Neural crest cell (in vitro differentiated cells): ENCODE results near the gene SUPT3H. TPM values are rescaled to one million over a fixed set of nuclear protein-coding genes. Genes with fewer than 3 reads are reported as not detected.
"Not testable (repeated sequence)": the region's sequence is repeated elsewhere in the genome, so short reads cannot be mapped to it uniquely, and the experiment has no call there.

ENCODE experiments used
- DNase-seq: peaks from one replicate; pipeline ENCODE4 v3.0.0; 2021; ENCODE audit warnings: low read depth, mixed read lengths, low spot score
- H3K27ac Mint-ChIP-seq: one replicate; pipeline ENCODE4 v1.8.0; 2021; ENCODE audit warnings: mild to moderate bottlenecking, mixed read lengths; ENCODE audit not compliant: unreplicated experiment
- H3K27me3 Mint-ChIP-seq: 2 replicates; pipeline ENCODE4 v1.8.0; 2021; ENCODE audit warnings: low read depth, mild to moderate bottlenecking, mixed read lengths
- H3K36me3 Mint-ChIP-seq: 2 replicates; pipeline ENCODE4 v1.8.0; 2021; ENCODE audit warnings: low read depth, mild to moderate bottlenecking, mixed read lengths
- H3K4me1 Mint-ChIP-seq: 2 replicates; pipeline ENCODE4 v1.8.0; 2021; ENCODE audit warnings: mixed read lengths
- H3K4me3 Mint-ChIP-seq: one replicate; pipeline ENCODE4 v1.8.0; 2021; ENCODE audit warnings: mild to moderate bottlenecking, mixed read lengths
- H3K9me3 Mint-ChIP-seq: 2 replicates; pipeline ENCODE4 v1.8.0; 2021; ENCODE audit warnings: mixed read lengths
- total RNA-seq: library from RNA; stranded (reverse); gene quantifications from 2 replicates; pipeline ENCODE4 v1.2.1, GENCODE V29; 2021
- TF ChIP-seq, protein P1 (sequence below): fragments of 200-600 bp; sonication (generic); conservative IDR thresholded peaks from 2 replicates; pipeline ENCODE4 v1.5.0; 2021; ENCODE audit warnings: antibody characterized with exemption, mild to moderate bottlenecking

Gene SUPT3H
- total RNA-seq, 1 donor from 2014 or later = 17.0 TPM

DNA sequence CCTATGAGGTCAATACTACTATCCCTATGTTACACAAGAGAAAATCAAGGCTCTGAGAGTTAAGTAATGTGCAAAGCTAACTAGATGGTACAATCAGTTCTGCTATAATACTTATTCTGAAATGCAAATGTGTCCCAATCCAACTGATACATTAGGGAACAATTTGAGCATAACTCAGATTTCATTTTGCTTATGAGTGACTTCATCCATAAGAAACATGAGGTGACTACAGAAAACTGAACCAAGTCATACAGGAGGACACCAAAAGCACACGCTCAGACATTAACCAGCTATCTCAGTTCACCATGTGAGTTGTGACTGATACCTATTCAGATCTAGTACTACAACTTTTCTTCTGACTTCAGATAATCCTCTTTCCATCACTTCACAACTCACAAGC lies 229.5 kb downstream of the SUPT3H start:
- Mint-ChIP-seq H3K9me3 (peaks cover 16% of the 10 kb centered on the region), H3K4me1 (no peaks in the 10 kb centered on the region), H3K27ac (no peak overlapping the region), H3K4me3 (no peak overlapping the region), H3K27me3 (no peaks in the 10 kb centered on the region), H3K36me3 (peaks cover 14% of the 10 kb centered on the region)
- no peak for DNase-seq
- TF ChIP-seq, protein P1, sequence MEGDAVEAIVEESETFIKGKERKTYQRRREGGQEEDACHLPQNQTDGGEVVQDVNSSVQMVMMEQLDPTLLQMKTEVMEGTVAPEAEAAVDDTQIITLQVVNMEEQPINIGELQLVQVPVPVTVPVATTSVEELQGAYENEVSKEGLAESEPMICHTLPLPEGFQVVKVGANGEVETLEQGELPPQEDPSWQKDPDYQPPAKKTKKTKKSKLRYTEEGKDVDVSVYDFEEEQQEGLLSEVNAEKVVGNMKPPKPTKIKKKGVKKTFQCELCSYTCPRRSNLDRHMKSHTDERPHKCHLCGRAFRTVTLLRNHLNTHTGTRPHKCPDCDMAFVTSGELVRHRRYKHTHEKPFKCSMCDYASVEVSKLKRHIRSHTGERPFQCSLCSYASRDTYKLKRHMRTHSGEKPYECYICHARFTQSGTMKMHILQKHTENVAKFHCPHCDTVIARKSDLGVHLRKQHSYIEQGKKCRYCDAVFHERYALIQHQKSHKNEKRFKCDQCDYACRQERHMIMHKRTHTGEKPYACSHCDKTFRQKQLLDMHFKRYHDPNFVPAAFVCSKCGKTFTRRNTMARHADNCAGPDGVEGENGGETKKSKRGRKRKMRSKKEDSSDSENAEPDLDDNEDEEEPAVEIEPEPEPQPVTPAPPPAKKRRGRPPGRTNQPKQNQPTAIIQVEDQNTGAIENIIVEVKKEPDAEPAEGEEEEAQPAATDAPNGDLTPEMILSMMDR = no peak

GRCh38 chr6:45145658-45146057 lies 232.1 kb downstream of the SUPT3H start:
- H3K27ac Mint-ChIP-seq, H3K4me1 Mint-ChIP-seq, H3K27me3 Mint-ChIP-seq, H3K4me3 Mint-ChIP-seq, DNase-seq: not testable (repeated sequence)
- Mint-ChIP-seq H3K36me3 (peaks cover 21% of the 10 kb centered on the region), H3K9me3 (peaks cover 23% of the 10 kb centered on the region)

DNA sequence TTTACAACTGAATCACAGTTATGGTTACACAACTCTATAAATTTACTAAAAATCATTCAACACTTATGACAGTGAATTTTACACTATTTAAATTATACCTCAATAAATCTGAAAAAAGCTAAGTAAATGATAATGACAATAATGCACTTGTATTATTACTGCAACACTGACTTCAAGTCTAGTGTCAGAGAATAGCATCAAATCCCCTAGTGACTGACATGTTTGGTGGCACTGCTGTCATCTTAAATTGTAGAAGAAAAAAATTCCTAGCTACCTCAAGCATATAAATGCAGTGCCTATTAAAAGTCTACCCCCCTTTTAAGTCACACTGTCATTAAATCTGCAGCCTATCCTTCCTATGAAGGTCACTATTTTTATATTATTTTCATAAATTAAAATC lies 239.0 kb downstream of the SUPT3H start:
- H3K36me3 Mint-ChIP-seq = peaks cover 19% of the 10 kb centered on the region
- TF ChIP-seq, protein P1 = no peak
- no peaks in the 10 kb centered on the region for H3K4me1 Mint-ChIP-seq
- H3K4me3 Mint-ChIP-seq = no peak overlapping the region
- no peak for DNase-seq
- no peak overlapping the region for H3K27ac Mint-ChIP-seq
- H3K9me3 Mint-ChIP-seq = peaks cover 19% of the 10 kb centered on the region
- H3K27me3 Mint-ChIP-seq = no peaks in the 10 kb centered on the region

- H3K4me3 Mint-ChIP-seq = no peak overlapping the region
- peaks cover 14% of the 10 kb centered on the region for H3K9me3 Mint-ChIP-seq
- TF ChIP-seq, protein P1 = no peak
- no peaks in the 10 kb centered on the region for H3K27me3 Mint-ChIP-seq
- peaks cover 13% of the 10 kb centered on the region for H3K36me3 Mint-ChIP-seq
- no peak for DNase-seq
- H3K27ac Mint-ChIP-seq = no peak overlapping the region
- no peaks in the 10 kb centered on the region for H3K4me1 Mint-ChIP-seq
Measured at GRCh38 chr6:45136495-45136894, 241.2 kb downstream of the SUPT3H start.

DNA sequence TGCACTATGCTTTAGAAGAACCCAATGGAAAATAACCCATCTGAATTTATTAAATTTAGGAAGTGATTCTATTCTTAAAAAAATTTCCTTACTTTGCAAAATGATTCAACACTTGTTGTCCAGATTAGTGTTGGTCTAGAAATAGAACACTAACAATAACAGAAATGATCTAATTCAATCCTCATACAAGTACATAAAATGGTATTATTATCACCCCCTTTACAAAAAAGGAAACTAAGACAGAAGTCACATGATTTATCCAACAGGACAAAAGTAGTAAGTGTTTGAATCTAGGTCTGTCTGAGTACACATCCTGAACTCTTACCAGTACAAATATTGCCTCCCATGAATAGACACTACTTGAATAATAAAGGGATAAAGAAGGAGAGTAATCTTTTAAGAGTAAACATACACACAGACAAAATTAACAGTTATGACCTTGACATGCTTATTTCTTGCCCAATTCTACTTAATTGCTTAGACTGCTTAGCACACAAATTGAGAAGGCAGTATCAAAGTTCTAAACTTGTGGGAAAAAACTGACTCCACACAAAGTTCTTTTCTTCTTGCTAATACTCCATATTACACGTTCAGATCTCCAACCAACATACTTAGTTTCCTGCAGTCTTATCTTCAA lies 245.0 kb downstream of the SUPT3H start:
- Mint-ChIP-seq H3K36me3 (peaks cover 8% of the 10 kb centered on the region), H3K4me1 (no peaks in the 10 kb centered on the region), H3K27me3 (no peaks in the 10 kb centered on the region), H3K4me3 (no peak overlapping the region), H3K27ac (no peak overlapping the region), H3K9me3 (peaks cover 8% of the 10 kb centered on the region)
- DNase-seq = no peak
- TF ChIP-seq, protein P1 = no peak

- no peaks in the 10 kb centered on the region for H3K27me3 Mint-ChIP-seq
- DNase-seq = no peak
- H3K4me1 Mint-ChIP-seq = no peaks in the 10 kb centered on the region
- peaks cover 8% of the 10 kb centered on the region for H3K36me3 Mint-ChIP-seq
- H3K27ac Mint-ChIP-seq = no peak overlapping the region
- TF ChIP-seq, protein P1 = no peak
- H3K4me3 Mint-ChIP-seq = no peak overlapping the region
- H3K9me3 Mint-ChIP-seq = peaks cover 8% of the 10 kb centered on the region
Measured at GRCh38 chr6:45132059-45132458, 245.7 kb downstream of the SUPT3H start.
